Stimulated activated CD8-positive, alpha-beta memory T cell treated with anti-CD3 and anti-CD28 coated beads, Interleukin-15, amount 100 ng/mL, for 4 hours (primary cell): ENCODE measurements around the gene MIGA2.
"Not testable (repeated sequence)": the region's sequence is repeated elsewhere in the genome, so short reads cannot be mapped to it uniquely, and the experiment has no call there.

Experiments used
- DNase-seq, 2 donors: peaks; one replicate each; pipeline ENCODE4 v3.0.0-alpha.2; 2020; ENCODE audit warnings: low read depth in 2 of 2

Gene MIGA2

DNA sequence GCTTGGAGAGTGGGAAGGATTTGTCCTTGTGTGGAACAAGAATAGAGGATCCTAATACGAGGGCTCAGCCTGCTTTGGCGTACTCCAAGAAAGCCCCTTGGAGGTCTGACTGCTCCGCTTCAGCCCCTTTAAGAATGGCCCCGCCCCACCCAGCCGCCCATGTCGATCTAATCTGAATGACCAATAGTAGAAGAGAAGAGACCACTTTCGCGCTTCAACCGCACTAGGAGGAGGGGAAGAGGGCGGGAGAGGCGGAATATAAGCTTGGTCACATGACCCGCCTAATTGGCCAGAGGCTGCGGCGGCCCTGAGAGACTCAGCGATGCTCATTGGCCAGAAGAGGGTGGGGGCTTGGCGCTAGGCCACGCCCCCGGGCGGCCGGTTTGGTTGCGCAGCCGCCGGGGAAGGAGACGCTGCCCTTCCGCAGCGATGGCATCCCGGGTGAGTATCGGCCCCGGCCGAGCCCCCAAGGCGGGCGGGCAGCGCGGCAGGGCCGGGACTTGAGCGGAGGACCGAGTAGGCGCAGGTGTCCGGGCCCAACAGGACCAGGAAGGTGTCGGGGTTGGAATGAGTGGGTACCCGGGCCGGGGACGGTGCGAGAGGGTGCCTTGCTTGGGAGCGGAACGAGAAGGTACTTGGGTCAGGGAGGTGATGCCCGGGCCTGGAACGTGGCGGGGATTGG is at the start of gene MIGA2:
Gene MIGA2 (plus strand): TSS at position 386 of the 682 bp plus-strand sequence. CDS start 3,969 bp downstream, outside the sequence.
- peak; percentile 83 to 90 for DNase-seq

GRCh38 chr9:128986671-128987070 is 49.8 kb upstream of the MIGA2 start:
- DNase-seq: no peak

DNA sequence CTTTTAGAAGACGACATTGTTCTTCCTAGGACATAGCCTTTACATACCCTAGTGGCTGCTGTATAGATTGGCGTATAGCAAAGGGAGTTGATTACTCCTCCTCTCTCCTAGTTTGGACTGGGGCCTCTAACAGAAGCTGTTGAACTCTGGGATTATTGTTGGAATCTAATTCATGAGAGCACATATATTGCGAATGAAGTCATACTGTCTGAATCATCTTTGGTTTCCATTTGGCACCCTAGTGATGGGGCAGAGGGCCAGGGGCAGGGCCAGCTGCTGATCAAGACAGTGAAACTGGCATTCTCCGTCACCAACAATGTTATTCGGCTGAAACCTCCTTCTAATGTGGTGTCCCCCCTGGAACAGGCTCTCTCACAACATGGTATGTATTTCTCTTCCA is 48.6 kb upstream of the MIGA2 start:
- no peak for DNase-seq

DNA sequence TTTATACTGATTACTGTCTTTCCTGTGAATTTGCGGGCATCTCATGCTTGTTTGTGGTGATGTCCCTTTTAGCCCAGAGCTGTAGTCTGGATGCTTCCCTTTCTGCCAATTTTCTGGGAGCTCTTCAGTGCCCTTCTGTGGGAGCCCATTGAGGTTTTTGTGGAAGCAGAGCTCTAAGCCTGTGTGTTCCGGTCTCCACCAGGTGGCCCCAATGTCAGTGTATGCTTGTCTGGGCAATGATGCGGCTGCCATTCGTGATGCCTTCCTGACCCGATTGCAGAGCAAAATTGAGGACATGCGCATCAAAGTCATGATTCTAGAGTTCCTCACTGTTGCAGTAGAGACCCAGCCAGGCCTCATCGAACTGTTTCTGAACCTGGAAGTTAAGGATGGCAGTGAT is 43.4 kb upstream of the MIGA2 start:
- DNase-seq: no peak

DNA sequence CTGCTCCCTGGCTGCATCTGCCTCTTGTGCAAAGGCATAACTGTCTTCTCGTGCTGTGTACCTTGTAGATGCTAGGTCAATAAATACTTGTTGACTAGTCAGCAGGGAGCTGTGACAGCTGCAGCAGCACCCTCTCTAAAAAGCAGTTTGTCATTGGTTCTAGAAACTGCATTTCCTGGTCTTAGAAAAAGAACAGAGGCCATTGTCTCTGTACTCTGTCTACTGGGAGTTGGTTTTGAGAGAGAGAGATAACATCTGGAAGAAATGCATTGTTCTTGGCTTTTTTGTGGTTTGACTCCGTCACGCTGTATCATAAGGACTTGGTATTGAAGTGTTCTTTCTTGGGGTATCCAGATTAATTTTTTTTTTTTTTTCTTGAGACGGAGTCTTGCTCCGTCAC is 40.6 kb upstream of the MIGA2 start:
- DNase-seq: no peak

GRCh38 chr9:128998462-128998861 is 38.0 kb upstream of the MIGA2 start:
- no peak for DNase-seq

DNA sequence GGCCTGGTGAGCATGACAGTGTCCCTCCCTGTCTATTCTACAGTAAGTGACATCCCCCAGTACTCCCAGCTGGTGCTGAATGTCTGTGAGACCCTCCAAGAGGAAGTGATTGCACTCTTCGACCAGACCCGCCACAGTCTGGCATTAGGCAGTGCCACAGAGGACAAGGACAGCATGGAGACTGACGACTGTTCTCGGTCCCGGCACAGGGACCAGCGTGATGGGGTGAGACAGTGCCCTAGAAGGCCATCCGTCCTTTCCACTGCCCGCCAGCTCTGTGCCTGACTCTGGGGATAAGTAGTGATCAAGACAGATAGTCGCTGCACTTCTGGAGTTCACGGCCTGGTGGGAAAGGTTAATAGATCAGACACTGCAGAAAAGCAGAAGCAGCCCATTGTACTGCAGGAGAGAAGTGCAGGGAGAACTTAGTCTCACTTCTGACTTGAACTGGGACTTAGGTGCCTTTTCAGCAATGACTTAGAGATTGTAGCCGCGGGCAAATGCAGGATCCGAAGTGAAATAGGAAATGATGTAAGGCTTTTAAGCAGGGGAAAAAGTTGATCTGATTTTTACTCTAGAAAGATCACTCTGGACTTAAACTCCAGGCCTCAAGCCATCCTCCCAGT is 36.7 kb upstream of the MIGA2 start:
- no peak for DNase-seq

DNA sequence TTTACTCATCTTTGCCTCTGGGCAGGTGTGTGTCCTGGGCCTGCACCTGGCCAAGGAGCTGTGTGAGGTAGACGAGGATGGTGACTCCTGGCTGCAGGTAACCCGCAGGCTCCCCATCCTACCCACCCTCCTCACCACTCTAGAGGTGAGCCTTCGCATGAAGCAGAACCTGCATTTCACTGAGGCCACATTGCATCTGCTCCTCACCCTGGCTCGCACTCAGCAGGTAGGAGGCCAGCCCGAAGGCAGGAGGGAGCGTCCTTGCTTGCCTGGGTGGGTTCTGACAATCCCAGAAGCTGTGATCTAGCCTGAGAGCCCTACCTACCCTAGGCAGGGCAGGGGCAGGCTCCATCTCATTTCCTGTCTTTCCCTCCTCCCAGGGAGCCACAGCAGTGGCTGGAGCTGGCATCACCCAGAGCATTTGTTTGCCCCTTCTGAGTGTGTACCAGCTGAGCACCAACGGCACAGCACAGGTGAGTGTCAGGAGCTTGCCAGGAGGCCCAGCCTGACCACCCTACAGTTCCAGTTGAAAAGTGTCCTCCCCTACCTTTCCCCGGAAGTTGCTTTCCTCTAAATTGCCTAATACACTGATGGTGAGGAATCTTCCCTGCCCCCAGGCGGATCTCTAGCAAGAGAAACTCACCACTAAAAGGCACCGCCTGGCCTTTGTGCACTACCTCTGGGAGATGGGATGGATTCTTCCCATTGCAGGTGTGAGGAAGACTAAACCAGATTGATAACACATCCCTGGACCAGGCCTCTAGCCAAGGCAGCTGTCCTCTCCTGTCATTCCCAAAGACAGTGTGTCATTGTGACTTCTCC is 34.7 kb upstream of the MIGA2 start:
- no peak for DNase-seq

- DNase-seq: no peak
These were observed 33.4 kb upstream of the MIGA2 start for GRCh38 chr9:129002992-129003391.

- not testable (repeated sequence) for DNase-seq
These were observed 32.3 kb upstream of the MIGA2 start for GRCh38 chr9:129004173-129004572.

DNA sequence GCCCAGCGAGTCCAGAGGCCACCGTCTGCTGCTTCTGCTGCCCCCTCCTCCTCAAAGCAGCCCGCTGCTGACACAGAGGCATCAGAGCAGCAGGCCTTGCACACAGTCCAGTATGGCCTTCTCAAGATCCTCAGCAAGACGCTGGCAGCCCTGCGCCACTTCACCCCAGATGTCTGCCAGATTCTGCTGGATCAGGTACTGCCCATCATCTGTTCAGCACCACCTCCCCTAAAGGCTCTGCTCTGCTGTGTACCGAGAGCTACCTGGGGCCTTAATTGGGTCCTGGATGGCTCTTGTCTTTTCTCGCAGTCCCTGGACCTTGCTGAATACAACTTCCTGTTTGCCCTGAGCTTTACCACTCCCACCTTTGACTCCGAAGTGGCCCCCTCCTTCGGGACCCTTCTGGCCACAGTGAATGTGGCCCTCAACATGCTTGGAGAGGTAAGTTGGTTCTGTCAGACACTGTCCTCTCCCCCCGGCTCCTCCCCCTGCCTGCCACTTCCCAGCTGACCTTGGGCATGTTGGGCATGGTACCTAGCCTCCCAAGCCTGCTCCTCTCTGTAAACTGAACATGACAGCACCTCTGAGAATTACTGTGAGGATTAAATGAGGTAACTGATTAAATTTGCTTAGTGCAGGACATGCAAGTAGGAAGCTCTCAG is 31.0 kb upstream of the MIGA2 start:
- no peak for DNase-seq

- no peak for DNase-seq
These were observed 29.9 kb upstream of the MIGA2 start for GRCh38 chr9:129006328-129007034.

DNA sequence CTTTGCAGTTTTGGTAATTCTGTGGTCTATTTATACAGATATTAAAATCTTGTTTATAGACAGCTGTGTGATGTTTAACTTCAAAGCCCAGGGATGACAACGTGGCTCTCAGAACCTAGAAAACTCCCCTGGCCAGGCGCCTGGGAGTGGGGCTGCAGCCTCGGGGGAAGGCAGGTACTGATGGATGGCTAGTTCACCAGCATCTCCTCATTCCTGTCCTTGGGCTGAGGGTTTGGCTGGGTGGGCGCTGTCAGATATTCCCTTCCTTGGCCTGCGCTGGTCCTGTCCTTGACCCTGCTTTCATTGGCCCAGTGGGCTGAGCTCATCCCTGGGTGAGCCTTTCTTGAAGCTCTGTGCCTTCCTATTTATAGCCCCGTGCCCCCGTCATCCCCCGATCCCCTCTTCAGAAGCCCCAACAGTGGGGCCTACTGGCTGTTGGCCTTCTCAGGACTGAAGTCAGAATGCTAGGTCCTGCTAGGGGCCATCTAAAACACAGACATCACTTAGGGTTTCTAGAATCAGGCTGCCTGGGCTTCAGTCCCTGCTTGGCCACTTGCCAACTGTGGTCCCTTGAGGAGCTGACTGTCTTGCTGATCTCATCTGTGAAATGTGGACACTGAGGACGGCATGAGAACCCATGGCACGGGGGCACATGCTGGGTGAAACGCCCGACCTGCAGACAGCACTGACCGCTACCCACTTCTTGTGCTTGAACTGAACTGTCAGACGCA is 29.2 kb upstream of the MIGA2 start:
- no peak for DNase-seq

- no peak for DNase-seq
These were observed 28.5 kb upstream of the MIGA2 start for GRCh38 chr9:129007766-129008468.

- DNase-seq: no peak
These were observed 27.9 kb upstream of the MIGA2 start for GRCh38 chr9:129008469-129008965.

- DNase-seq: no peak
These were observed 27.3 kb upstream of the MIGA2 start for GRCh38 chr9:129008986-129009583.

DNA sequence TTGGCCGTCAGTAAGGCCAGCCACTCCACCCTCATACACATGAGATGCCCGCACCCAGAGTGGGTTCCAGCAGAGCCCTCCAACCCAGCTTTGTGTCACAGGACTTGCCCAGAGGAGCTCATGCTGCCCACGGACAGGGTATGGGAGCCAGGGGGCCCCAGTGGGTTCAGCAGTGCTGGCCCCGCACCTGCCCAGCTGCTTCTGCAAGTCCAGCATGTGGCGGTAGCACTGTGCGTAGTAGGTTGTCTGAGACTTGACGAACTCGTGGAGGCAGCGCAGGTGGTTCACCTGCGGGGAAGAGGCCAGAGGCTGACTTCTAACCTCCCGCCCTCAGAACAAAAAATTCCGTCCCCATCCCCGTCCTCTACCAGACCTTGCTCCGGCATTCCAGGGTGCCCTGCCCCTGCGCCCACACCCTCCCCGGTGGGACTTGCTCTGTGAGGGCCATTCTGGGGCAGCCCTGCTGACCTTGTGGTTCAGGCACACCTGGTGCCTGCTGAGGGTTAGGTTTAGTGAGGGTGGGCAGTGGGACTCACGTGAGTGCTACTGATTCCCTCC is 26.8 kb upstream of the MIGA2 start:
- DNase-seq: no peak

DNA sequence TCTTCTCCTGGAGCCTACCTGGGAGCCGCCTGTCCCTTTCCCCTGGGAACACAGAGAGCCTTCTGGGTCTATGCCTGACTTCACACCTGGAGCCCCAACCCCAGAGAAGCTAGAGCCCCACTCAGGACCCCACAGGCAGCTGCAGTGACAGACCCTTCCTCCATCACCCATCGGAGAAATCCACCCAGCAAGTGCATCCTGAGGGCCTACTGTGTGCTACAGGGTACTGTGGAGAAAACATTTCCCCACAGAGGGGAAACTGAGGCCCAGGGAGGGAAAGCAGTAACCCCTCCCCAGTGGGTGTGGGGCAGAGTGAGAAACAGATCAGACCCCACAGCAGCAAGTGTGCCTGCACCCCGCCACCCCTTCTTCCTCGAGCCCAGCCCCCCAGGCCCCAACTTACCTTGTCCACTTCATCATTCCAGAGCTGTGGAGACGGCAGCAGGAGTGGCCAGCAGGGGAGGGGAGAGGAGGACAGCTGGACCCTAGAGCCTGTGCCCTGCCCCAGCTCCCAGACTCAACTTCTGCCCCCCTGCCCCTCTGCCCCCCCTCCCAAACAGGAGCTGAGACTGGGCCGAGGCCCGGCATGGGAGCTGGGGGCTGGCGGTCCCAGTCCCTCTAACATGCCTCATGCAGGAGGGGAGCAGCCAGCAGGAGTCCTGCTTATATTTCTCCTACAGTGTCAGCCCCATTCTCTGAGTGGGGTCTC is 26.0 kb upstream of the MIGA2 start:
- no peak for DNase-seq

DNA sequence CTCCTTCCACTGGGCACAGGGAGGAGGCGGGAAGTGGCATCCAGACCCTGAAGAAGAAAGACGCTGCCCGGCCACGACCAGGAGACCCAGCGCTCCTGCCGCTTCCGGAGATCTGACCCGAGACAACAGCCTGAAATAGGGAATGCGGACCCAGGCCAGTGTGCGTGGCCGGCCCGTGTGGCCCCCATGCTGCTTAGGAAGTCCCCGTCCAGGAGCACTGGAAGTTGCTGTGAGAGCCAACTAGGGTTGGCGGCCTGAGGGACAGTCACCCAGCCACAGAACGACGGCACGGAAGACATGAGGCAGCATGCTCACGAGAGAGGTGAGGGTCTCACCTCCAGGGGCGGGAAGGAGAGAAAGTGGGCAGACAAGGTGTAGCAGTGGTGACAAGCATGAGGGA is 25.3 kb upstream of the MIGA2 start:
- no peak for DNase-seq
